HG02970 (cell line): Measurements from ENCODE around the gene REC114.

ENCODE experiments used
- ATAC-seq: cut with Tn5 transposase; IDR thresholded peaks from one replicate; pipeline ENCODE4 v1.9.1; 2021; ENCODE audit warnings: mild to moderate bottlenecking, moderate library complexity, moderate number of reproducible peaks; ENCODE audit not compliant: unreplicated experiment, low FRiP score

Gene REC114

DNA sequence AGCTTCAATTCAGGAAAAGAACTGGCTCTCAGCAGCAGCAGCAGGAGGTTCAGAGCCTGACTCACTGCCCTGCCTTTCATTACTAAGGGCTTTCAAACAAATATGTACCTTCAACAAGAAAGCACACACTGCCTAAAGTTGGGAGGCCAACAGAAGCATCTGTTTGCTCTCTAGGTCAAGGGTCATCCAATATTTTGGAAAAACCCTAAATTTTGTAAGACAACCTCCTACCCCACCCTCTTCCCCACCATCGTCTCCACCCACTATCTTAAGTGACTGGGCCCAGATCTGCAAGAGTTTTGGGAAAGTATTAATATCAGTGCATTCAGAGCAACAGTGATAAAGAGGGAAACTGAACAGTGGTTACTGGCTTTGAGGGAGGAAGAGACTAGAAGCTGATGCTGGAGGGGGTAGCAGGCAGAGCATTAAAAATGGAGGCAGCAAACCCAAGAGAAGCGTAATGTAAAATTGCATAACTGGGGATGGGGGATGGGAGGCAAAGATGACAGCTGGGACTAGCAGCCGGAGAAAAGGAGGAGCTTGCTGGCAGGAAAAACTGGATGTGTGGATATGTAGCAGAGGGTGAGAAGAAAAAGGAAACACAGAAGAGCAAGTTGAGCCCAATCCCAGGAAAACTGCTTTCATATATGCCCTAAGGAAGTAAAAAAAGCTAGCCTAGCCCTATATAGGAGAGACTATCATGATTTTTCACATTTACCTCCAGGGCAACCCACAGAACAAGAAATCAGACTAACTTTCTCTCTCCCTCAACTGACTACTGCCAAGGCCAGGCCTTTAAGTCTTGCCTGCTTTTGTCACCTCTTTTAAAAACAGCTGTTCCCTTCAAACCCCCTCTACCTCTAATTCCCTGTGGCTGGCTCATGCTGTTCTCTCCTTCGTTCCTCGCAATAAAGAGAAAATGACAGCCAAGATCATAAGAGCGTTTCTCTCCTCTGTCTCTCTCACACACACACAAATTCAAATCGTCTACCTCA lies 158.8 kb downstream of the REC114 start:
- ATAC-seq, result no peak

- no peak for ATAC-seq
These were observed 159.5 kb downstream of the REC114 start for GRCh38 chr15:73602446-73602843.

DNA sequence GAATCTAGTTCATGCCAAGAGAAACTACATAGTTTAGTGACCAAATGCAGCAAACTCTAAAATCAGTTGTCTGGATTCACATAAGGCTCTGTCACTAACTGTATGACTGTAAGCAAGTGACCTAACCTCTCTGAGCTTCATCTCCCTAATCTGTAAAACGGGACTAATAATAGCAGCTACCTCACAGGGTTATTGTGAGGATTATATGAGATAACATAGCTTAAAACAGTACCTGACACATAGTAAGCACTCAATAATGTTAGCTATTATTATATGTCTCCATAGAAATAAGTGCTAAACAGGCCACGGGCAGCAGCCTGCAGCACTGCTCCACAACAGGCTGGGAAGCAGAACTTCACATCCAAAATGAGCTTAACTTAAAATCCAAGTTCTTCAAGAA lies 160.0 kb downstream of the REC114 start:
- ATAC-seq, result no peak

DNA sequence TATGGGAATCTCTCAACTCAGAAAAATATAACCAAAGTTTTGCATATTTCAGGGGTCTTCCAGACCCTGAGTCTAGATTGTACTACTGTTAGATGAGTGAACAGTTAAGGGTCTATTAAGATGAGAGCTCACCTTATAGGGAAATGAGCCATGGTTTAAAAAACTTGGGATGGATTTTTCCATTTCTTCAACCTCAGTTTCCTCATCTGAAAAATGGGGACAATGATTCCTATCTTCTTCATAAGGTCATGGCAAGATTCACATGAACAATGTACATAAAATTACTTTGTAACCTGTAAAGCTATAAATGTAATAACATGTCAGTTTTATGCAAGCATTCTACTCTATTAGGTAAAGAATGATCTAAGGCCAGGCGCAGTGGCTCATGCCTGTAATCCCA lies 161.5 kb downstream of the REC114 start:
- ATAC-seq, result no peak

DNA sequence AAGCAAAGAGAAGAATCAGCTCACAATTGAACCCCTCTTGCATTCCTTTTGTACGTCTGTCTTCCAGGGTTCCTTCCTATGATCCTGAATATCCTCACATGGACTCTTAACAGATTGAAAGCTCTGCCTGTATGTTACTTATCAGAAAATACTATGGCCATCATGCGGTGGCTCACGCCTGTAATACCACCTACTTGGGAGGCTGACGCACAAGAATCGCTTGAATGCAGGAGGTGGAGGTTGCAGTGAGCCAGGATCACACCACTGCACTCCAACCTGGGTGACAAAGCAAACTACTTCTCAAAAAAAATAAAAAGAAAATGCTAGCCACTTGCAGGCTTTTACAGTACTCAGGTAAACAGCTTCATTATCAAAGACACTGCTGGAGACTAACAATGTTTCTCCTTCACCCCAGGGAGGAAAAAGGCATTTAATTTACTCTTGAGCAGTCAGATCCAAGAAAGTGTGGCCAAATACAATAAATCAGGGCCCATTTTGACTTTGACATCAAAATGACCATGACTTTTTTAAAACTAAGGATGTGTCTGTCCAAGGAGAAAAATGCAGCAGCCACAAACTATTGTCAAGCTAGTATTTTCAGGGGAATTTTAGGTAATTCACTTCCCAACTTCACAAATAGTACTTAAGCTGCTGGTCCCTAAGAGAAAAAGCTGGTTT lies 162.9 kb downstream of the REC114 start:
- no peak for ATAC-seq

GRCh38 chr15:73607405-73607804 lies 164.4 kb downstream of the REC114 start:
- ATAC-seq, result no peak

- no peak for ATAC-seq
These were observed 164.9 kb downstream of the REC114 start for GRCh38 chr15:73607843-73608242.

- ATAC-seq, result no peak
These were observed 165.5 kb downstream of the REC114 start for GRCh38 chr15:73608475-73608874.

GRCh38 chr15:73608941-73609340 lies 166.0 kb downstream of the REC114 start:
- ATAC-seq, result no peak
